Measurements from ENCODE around the gene PLS3. TPM values are rescaled to one million over a fixed set of nuclear protein-coding genes. Genes with fewer than 3 reads are reported as not detected.

The PLS3 gene
- total RNA-seq (2022) = 127 and 147 TPM in 2 replicates
- Bru-seq, nascent RNA = percentile 81 among the genes with signal in this experiment
- percentile 86 among the genes with signal in this experiment for BruChase-seq, experiment 1, labeled RNA remaining after a 6-hour chase
- percentile 72 among the genes with signal in this experiment for BruChase-seq, experiment 2, labeled RNA remaining after a 2-hour chase
- long read RNA-seq, transcript PLS3-209 (16 exons, 3,037 nt) = minor isoform, 260 of 761 reads
- long read RNA-seq, transcript PLS3-202 (16 exons, 3,280 nt) = major isoform, 437 of 761 reads
- long read RNA-seq, partial matches to known transcripts = 32 of 761 reads
- long read RNA-seq, other reads (novel, unspliced or antisense) = 30 of 761 reads

- BruUV-seq (replicated peaks) = TSS peak; percentile 36
- H3K4me1 Mint-ChIP-seq (ENCODE audit: insufficient read depth, unreplicated experiment) = no peaks in the 10 kb centered on the region
- peak; percentile 81 for DNase-seq (ENCODE audit: unreplicated experiment)
- H3K36me3 Mint-ChIP-seq (ENCODE audit: insufficient read depth, unreplicated experiment) = peaks cover 9% of the 10 kb centered on the region
- TF ChIP-seq CTCF (IDR thresholded peaks at IDR 0.05; ENCODE audit: unreplicated experiment) = no peak
- peak within 1 kb of the TSS; percentile 93 for H3K27ac Mint-ChIP-seq (ENCODE audit: low read depth, unreplicated experiment)
- ChIA-PET CTCF (interaction anchor here (1.0 to 1.2 kb wide), 2 partner anchors 27 to 236 kb away, joined by 3 to 4 read pairs; no protein-coding TSS in a partner anchor), POLR2A (interaction anchor here (0.7 to 7.5 kb wide), 10 partner anchors 20 to 1330 kb away, joined by 3 to 160 read pairs (median 5); no protein-coding TSS in a partner anchor)
- H3K9me3 Mint-ChIP-seq (ENCODE audit: unreplicated experiment) = no peaks in the 10 kb centered on the region
- intact Hi-C loops (cut with micrococcal nuclease) = loop anchor here (1.0 to 5.0 kb wide), 4 partner anchors 32 to 229 kb away; no protein-coding TSS in a partner anchor
- peak within 1 kb of the TSS; percentile 84 for H3K4me3 Mint-ChIP-seq (ENCODE audit: unreplicated experiment)
- H3K27me3 Mint-ChIP-seq (ENCODE audit: insufficient read depth, unreplicated experiment) = peaks cover 36% of the 10 kb centered on the region
These were observed at the start of gene PLS3 for GRCh38 chrX:115560978-115561604. TSS of gene PLS3 (plus strand) at chrX:115561174. CDS start at chrX:115610251, 49,077 bp downstream.

- Mint-ChIP-seq H3K27ac (ENCODE audit: low read depth, unreplicated experiment) (no peak overlapping the region), H3K4me3 (ENCODE audit: unreplicated experiment) (no peak overlapping the region), H3K36me3 (ENCODE audit: insufficient read depth, unreplicated experiment) (no peaks in the 10 kb centered on the region), H3K4me1 (ENCODE audit: insufficient read depth, unreplicated experiment) (no peaks in the 10 kb centered on the region), H3K27me3 (ENCODE audit: insufficient read depth, unreplicated experiment) (peaks cover 37% of the 10 kb centered on the region), H3K9me3 (ENCODE audit: unreplicated experiment) (no peaks in the 10 kb centered on the region)
- intact Hi-C loops (cut with micrococcal nuclease) = no loop called here
- TF ChIP-seq CTCF (IDR thresholded peaks at IDR 0.05; ENCODE audit: unreplicated experiment) = no peak
- no peak for DNase-seq (ENCODE audit: unreplicated experiment)
- ChIA-PET CTCF (no interaction called here), POLR2A (interaction anchor here (1.0 kb wide), 1 partner anchor 38 kb away, joined by 3 read pairs; no protein-coding TSS in a partner anchor)
- no TSS peak for BruUV-seq (replicated peaks)
These were observed 42.9 kb upstream of the PLS3 start for GRCh38 chrX:115518113-115518512.

GRCh38 chrX:115521741-115522140 lies 39.2 kb upstream of the PLS3 start:
- no peak for TF ChIP-seq CTCF (IDR thresholded peaks at IDR 0.05; ENCODE audit: unreplicated experiment)
- POLR2A ChIA-PET = no interaction called here
- Mint-ChIP-seq H3K27me3 (ENCODE audit: insufficient read depth, unreplicated experiment) (peaks cover 21% of the 10 kb centered on the region), H3K27ac (ENCODE audit: low read depth, unreplicated experiment) (no peak overlapping the region), H3K4me3 (ENCODE audit: unreplicated experiment) (no peak overlapping the region), H3K36me3 (ENCODE audit: insufficient read depth, unreplicated experiment) (no peaks in the 10 kb centered on the region), H3K4me1 (ENCODE audit: insufficient read depth, unreplicated experiment) (no peaks in the 10 kb centered on the region), H3K9me3 (ENCODE audit: unreplicated experiment) (no peaks in the 10 kb centered on the region)
- BruUV-seq (replicated peaks) = no TSS peak
- CTCF ChIA-PET = interaction anchor here (0.7 kb wide), 2 partner anchors 11 to 78 kb away, joined by 3 read pairs; no protein-coding TSS in a partner anchor
- intact Hi-C loops (cut with micrococcal nuclease) = loop anchor here (10.0 kb wide), 1 partner anchor 57 kb away; no protein-coding TSS in a partner anchor
- no peak for DNase-seq (ENCODE audit: unreplicated experiment)

GRCh38 chrX:115522952-115523351 lies 38.0 kb upstream of the PLS3 start:
- no peak overlapping the region for H3K4me3 Mint-ChIP-seq (ENCODE audit: unreplicated experiment)
- no TSS peak for BruUV-seq (replicated peaks)
- DNase-seq (ENCODE audit: unreplicated experiment) = no peak
- no peak overlapping the region for H3K27ac Mint-ChIP-seq (ENCODE audit: low read depth, unreplicated experiment)
- H3K27me3 Mint-ChIP-seq (ENCODE audit: insufficient read depth, unreplicated experiment) = peaks cover 28% of the 10 kb centered on the region
- intact Hi-C loops (cut with micrococcal nuclease) = loop anchor here (10.0 kb wide), 1 partner anchor 58 kb away; no protein-coding TSS in a partner anchor
- no peaks in the 10 kb centered on the region for H3K4me1 Mint-ChIP-seq (ENCODE audit: insufficient read depth, unreplicated experiment)
- H3K36me3 Mint-ChIP-seq (ENCODE audit: insufficient read depth, unreplicated experiment) = no peaks in the 10 kb centered on the region
- ChIA-PET CTCF (no interaction called here), POLR2A (interaction anchor here (0.8 kb wide), 1 partner anchor 178 kb away, joined by 3 read pairs; no protein-coding TSS in a partner anchor)
- no peaks in the 10 kb centered on the region for H3K9me3 Mint-ChIP-seq (ENCODE audit: unreplicated experiment)
- no peak for TF ChIP-seq CTCF (IDR thresholded peaks at IDR 0.05; ENCODE audit: unreplicated experiment)
